Muscle of leg (tissue), 11 donors: ENCODE results near the gene RNF151. TPM values are rescaled to one million over a fixed set of nuclear protein-coding genes. Genes with fewer than 3 reads are reported as not detected.
A peak's percentile ranks its signal among the peaks of the same experiment; 100 is the strongest.

ENCODE experiments used
- DNase-seq: peaks from one replicate; pipeline ENCODE4 v3.0.0; 2013
- H3K27ac ChIP-seq: one replicate; pipeline ENCODE4 v1.5.1; 2013; ENCODE audit warnings: mild to moderate bottlenecking, low read length, control low read depth
- H3K27me3 ChIP-seq: one replicate; pipeline ENCODE4 v1.6.1; 2013; ENCODE audit warnings: low read length; ENCODE audit not compliant: control insufficient read depth, insufficient read depth
- H3K36me3 ChIP-seq: one replicate; pipeline ENCODE4 v1.6.1; 2013; ENCODE audit warnings: low read length; ENCODE audit not compliant: control insufficient read depth, insufficient read depth
- H3K4me1 ChIP-seq: one replicate; pipeline ENCODE4 v1.6.1; 2013; ENCODE audit warnings: low read length; ENCODE audit not compliant: control insufficient read depth, insufficient read depth
- H3K4me3 ChIP-seq: one replicate; pipeline ENCODE4 v1.5.1; 2013; ENCODE audit warnings: low read length, control low read depth
- H3K9me3 ChIP-seq: replicated peaks from 2 replicates; pipeline ENCODE4 v1.6.1; 2013; ENCODE audit warnings: low read depth, low read length; ENCODE audit not compliant: control insufficient read depth
- WGBS: methylation state at CpG from one replicate; pipeline ENCODE4 v1.1.5; 2013; ENCODE audit warnings: missing lambda C conversion rate; ENCODE audit not compliant: insufficient coverage; 5-methylcytosine and 5-hydroxymethylcytosine counted together
- polyA plus RNA-seq, 8 donors: library from polyadenylated mRNA; unstranded; fragments of 120-200 nt; gene quantifications; one replicate each; pipeline versions ENCODE4 v1.2.1 to v1.2.3, GENCODE V29; 2013; ENCODE audit warnings: inconsistent platforms in 1 of 8, low replicate concordance in 1 of 8; ENCODE audit not compliant: insufficient read length in 8 of 8, insufficient read depth in 1 of 8
- total RNA-seq: library from RNA; stranded (reverse); fragments of 120-200 nt; gene quantifications from one replicate; pipeline ENCODE4 v1.2.4, GENCODE V29; 2013

Gene RNF151
- total and polyA plus RNA-seq, 9 donors: not detected

DNA sequence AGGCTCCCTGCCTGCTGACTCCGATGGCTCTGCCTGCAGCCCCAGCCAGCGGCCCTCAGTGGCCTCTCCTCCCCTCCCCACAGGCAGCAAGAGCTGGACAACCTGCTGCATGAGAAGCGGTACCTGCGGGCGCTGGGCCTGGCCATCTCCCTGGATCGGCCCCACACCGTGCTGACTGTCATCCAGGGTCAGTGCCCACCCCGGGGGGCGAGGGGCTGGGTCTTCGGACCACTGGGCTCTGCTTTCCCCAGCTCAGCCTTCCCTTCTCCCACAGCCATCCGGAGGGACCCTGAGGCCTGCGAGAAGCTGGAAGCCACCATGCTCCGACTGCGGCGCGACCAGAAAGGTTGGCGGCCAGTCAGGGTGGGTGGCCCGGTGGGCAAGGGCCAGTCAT is 11.2 kb downstream of the RNF151 start:
- 94% methylated on average over 16 of the region's 18 CpGs for WGBS
- H3K9me3 ChIP-seq: no peaks in the 10 kb centered on the region
- peaks cover 43% of the 10 kb centered on the region for H3K4me1 ChIP-seq
- H3K27me3 ChIP-seq: peaks cover 56% of the 10 kb centered on the region
- H3K27ac ChIP-seq: no peak overlapping the region
- no peak for DNase-seq
- H3K36me3 ChIP-seq: peaks cover 50% of the 10 kb centered on the region
- no peak overlapping the region for H3K4me3 ChIP-seq

DNA sequence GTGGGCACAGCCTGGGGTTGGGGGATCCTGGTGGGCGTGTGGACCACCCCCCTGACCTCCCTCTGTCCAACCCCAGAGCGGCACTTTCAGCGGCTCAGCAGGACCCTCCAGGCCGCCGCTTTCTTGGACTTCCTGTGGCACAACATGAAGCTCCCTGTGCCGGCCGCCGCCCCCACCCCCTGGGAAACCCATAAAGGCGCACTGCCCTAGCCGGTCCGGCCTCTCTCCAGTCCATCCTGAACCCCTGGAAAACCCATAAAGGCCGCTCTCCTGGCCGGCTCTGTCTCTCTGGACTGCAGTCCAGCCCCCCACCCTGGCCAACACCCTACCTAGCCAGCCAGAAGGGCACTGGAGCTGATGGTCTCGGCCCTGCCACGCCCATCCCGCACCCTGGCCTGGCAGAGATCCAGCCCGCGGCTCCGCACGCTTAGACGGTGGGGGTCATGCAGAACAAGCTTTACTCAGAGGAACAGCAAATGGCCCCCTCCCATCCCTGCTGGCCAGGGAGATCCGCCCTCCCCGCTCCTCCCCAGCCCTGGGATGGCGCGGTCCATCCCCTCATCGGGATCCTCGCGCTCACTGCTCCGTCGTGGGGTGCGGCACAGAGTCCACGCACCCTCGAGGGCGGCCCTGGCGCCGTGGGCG is 11.9 kb downstream of the RNF151 start:
- Histone ChIP-seq H3K9me3 (no peaks in the 10 kb centered on the region), H3K4me1 (peaks cover 45% of the 10 kb centered on the region), H3K4me3 (no peak overlapping the region), H3K27ac (no peak overlapping the region), H3K36me3 (peaks cover 50% of the 10 kb centered on the region), H3K27me3 (peaks cover 60% of the 10 kb centered on the region)
- no peak for DNase-seq
- WGBS: 68% methylated on average over 36 of the region's 37 CpGs

DNA sequence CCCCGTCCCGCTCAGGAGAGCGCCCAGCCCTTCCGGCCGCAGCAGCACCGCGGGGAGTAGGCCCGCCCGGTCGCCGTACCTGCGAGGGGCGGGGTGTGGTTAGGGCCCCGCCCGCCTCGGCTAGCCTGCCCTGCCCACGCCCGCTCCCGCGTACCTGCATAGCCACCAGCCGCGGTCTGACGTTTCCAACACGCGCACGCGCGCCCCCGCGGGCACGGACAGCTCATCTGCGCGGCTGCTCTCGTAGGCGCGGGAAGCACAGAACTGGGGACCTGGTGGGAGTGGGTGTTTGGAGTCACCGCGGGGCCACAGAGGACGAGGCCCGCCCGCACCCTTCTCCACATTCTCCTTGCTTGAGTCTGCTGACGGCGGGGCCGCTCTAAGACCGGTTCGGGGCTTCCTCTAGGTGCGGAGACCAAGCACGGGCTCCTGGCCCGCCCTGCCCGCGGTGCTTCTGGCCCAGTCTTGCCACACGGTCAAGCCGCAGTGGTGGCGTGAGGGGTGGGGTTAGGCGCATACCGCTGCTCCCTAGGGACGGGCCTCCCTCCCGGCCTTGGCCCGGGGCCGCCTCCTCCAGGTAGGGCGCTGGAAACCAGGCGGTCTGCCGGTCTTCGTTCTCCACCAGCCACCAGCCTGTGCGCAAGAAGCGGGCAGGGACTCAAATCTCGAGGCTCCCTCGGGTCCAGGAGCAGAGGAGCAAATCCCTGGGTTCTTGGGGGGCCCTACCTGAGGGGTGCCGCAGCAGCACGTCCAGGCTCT is 12.8 kb downstream of the RNF151 start:
- H3K27ac ChIP-seq: no peak overlapping the region
- H3K36me3 ChIP-seq: peaks cover 45% of the 10 kb centered on the region
- no peaks in the 10 kb centered on the region for H3K9me3 ChIP-seq
- H3K4me3 ChIP-seq: no peak overlapping the region
- peaks cover 46% of the 10 kb centered on the region for H3K4me1 ChIP-seq
- 15% methylated on average over 46 of the region's 70 CpGs for WGBS
- H3K27me3 ChIP-seq: peaks cover 60% of the 10 kb centered on the region
- no peak for DNase-seq

DNA sequence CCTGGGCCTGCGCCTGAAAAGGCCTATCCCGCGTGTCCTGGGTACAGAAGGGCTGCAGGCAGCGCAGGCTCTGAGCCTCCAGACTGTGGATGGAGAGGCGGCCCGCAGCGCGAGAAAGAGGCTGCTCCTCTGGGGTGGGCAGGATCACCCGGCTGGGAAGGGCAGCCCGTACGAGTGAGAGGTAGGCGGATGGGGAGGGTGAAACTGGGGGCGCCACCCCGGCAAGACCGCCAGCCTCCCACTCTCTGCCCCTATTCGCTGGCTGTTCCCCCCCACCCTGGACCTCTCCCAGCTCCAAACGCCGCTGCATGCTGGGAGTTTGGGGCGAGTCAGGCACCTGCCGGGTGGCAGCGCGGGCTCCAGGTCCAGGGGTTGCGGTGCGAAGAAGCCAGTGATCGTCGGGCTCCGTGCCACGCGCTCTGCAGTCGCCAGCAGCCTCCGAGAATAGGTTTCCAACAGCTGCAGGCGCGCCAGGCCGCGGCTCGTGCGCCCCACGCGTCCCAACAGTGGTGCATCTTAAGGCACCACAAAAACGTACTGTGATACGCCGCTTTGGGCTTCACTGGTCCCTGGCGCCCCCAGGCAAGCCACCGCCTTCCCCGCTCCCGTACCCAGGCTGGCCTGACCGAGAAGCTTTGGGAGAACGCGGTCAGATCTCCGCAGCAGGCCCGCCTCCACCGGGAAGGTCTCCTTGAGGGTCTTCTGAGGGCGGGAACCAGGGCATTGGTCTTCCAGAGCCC is 13.5 kb downstream of the RNF151 start:
- Histone ChIP-seq H3K27me3 (peaks cover 60% of the 10 kb centered on the region), H3K9me3 (no peaks in the 10 kb centered on the region), H3K4me3 (no peak overlapping the region), H3K27ac (no peak overlapping the region), H3K4me1 (peaks cover 54% of the 10 kb centered on the region), H3K36me3 (peaks cover 41% of the 10 kb centered on the region)
- 4% methylated on average over 47 of the region's 53 CpGs for WGBS
- peak; percentile 56 for DNase-seq

DNA sequence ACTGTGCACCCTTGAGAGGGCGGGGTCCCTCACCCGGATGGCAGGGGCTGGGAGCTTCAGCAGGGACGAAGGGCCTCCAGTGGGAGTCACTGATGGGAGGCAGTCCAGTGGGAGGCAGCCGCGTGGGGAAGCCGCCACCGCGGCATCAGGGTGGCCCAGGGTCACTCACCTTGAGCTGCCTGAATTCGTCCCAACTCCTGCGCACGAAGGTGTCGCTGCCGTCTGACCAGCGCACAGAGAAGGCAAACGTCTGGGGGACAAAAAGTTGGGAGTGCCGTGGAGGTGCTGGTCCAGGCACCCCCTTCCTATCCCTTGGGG is 14.1 kb downstream of the RNF151 start:
- H3K27ac ChIP-seq: no peak overlapping the region
- H3K4me1 ChIP-seq: peaks cover 56% of the 10 kb centered on the region
- H3K27me3 ChIP-seq: peaks cover 60% of the 10 kb centered on the region
- H3K4me3 ChIP-seq: no peak overlapping the region
- DNase-seq: no peak
- 21% methylated on average over 16 of the region's 16 CpGs for WGBS
- no peaks in the 10 kb centered on the region for H3K9me3 ChIP-seq
- H3K36me3 ChIP-seq: peaks cover 41% of the 10 kb centered on the region

DNA sequence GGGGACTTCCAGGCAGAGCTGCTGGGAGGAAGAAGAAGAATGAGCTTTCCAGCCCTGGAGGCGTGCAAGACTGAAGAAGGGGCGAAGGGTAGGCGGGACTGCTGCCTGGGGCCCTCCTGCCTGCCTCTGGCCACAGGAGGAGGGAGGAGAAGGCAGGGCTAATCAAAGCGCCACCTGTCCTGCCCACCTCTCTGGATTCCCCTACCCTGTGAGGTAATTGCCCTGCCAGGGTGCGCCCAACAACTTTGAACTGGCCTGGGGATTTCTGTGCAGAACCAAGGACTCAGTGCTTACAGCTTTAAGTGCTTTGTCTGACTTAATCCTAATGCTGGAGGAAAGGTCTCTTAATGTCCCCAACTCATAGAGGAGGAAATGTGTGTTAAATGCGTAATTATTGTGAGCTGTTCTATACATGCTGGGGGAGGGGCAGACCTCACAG is 14.8 kb downstream of the RNF151 start, which contains the start of gene NOXO1:
Gene NOXO1 (minus strand): TSS at position 72 of the 439 bp plus-strand sequence. CDS start 290 bp downstream, outside the sequence.
- Histone ChIP-seq H3K27ac (peak within 1 kb of the TSS; percentile 47), H3K4me3 (no peak within 1 kb of the TSS), H3K36me3 (peaks cover 41% of the 10 kb centered on the region), H3K4me1 (peaks cover 56% of the 10 kb centered on the region), H3K27me3 (peaks cover 60% of the 10 kb centered on the region), H3K9me3 (no peaks in the 10 kb centered on the region)
- WGBS: 22% methylated on average over 5 of the region's 6 CpGs
- no peak for DNase-seq

DNA sequence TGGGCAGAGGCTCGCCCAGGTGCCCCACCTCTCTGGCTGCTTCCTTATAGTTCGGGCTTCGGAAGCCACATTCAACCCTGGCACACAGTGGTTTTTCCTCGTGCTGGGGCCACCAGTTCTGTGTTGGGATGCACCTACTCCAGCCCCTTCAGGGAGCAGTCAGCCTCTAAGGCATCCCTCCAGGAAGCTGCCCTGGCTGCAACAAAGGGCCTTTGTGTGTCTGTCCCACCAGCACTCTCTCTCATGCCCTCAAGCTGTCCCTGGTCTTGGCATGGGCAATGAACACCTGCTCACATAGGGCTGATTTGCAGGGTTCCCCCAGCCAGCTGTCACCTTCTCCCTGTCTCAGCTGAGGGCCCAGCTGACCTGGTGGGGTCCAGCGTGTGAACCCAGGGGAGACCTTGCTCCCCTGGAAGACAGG is 15.4 kb downstream of the RNF151 start:
- Histone ChIP-seq H3K36me3 (peaks cover 41% of the 10 kb centered on the region), H3K27me3 (peaks cover 61% of the 10 kb centered on the region), H3K9me3 (no peaks in the 10 kb centered on the region), H3K27ac (peak overlapping the region; percentile 47), H3K4me1 (peaks cover 56% of the 10 kb centered on the region), H3K4me3 (no peak overlapping the region)
- 66% methylated on average over 4 of the region's 5 CpGs for WGBS
- peak; percentile 77 for DNase-seq

DNA sequence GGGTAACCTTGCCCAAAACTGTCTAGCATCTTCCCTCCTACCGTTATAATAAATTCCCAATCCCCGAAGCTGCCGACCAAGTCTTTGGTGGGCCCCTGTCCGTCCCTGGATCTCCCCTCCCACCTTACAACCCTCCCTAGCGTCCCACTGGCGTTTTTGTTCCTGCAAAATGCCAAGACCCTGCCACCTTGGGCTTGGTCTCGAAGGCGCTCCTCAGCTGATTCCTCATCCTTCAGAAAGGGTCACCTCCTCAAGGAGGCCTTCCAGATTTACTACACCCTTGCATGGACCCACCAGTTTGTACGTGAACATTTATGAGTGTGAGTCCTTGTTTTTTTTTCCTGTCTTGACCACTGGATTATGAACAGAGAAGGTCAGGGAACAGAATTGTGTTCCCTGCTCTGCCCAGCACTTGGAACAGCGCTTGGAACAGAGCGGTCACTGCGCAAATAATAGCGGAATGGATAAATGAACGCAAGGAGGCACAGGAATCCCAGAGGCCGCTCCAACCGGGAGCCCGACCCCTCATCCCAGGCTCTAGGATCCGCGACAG is 16.4 kb downstream of the RNF151 start:
- H3K36me3 ChIP-seq: peaks cover 34% of the 10 kb centered on the region
- peaks cover 63% of the 10 kb centered on the region for H3K27me3 ChIP-seq
- H3K4me3 ChIP-seq: peak overlapping the region; percentile 58
- peak overlapping the region; percentile 24 for H3K27ac ChIP-seq
- H3K4me1 ChIP-seq: peaks cover 56% of the 10 kb centered on the region
- 16% methylated on average over 16 of the region's 19 CpGs for WGBS
- no peak for DNase-seq
- no peaks in the 10 kb centered on the region for H3K9me3 ChIP-seq

DNA sequence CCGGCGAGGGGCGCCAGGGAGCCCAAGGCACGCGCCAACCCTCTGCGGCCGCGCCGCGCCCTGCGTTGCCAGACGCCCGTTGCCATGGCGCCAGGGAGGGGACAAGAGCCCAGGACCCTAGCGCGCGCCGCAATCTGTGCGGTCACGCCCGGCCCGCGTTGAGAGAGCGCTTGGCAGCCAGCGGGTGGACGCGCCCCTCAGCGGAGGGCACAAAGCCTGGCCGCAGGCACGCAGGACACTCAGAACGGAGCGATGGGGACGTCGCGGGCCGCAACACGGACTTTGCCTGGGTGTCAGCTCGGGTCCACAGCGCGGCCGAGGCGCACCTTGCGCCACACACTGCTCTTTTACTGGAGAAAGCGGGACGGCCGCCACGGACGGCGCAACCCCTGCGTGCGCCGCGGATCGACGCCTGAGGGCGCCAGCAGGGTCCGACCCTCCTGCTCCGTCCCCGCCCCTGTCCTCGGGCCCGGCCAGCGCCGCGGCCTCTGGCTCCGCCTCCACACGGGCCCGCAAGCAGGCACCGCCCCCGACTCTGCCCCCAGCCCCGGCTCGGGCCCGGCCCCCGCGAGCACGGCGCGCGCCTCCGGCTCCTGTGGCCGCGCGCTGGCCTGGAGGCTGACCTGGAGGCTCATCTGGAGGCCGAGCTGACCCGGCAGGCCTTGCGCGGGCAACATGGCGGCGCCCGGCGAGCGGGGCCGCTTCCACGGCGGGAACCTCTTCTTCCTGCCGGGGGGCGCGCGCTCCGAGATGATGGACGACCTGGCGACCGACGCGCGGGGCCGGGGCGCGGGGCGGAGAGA is 17.1 kb downstream of the RNF151 start, which contains the start of gene GFER:
Gene GFER (plus strand): TSS at position 650 of the 803 bp plus-strand sequence. CDS start 26 bp downstream, at position 676.
- Histone ChIP-seq H3K4me1 (peaks cover 56% of the 10 kb centered on the region), H3K27me3 (peaks cover 64% of the 10 kb centered on the region)
- WGBS: under 1% methylated on average over 101 of the region's 109 CpGs

More for the DNA sequence above, 17.1 kb downstream of the RNF151 start, which contains the start of gene GFER:
- H3K4me3 ChIP-seq: peak within 1 kb of the TSS; percentile 64
- peak within 1 kb of the TSS; percentile 79 for H3K27ac ChIP-seq
- H3K9me3 ChIP-seq: no peaks in the 10 kb centered on the region
- peak; percentile 97 for DNase-seq
- H3K36me3 ChIP-seq: peaks cover 27% of the 10 kb centered on the region
